NCI-H226 (cell line): ENCODE results near the gene TAPT1.

Source experiments
- DNase-seq: peaks from one replicate; pipeline ENCODE4 v3.0.0-alpha.2; 2015

Gene TAPT1

GRCh38 chr4:16225863-16226815 lies at the start of gene TAPT1:
Gene TAPT1, minus strand, starts transcription at chr4:16226471. Its CDS starts 14 bp downstream, at chr4:16226457.
- DNase-seq: peak; percentile 23

GRCh38 chr4:16271411-16271810 lies 45.1 kb upstream of the TAPT1 start:
- DNase-seq: no peak

- no peak for DNase-seq
These were observed 44.4 kb upstream of the TAPT1 start for GRCh38 chr4:16270454-16271328.

GRCh38 chr4:16269742-16270453 lies 43.6 kb upstream of the TAPT1 start:
- DNase-seq: peak; percentile 94

GRCh38 chr4:16269240-16269639 lies 43.0 kb upstream of the TAPT1 start:
- peak; percentile 12 for DNase-seq

GRCh38 chr4:16268290-16268689 lies 42.0 kb upstream of the TAPT1 start:
- no peak for DNase-seq

GRCh38 chr4:16267639-16268038 lies 41.4 kb upstream of the TAPT1 start:
- DNase-seq: no peak

GRCh38 chr4:16265820-16266219 lies 39.5 kb upstream of the TAPT1 start:
- no peak for DNase-seq

GRCh38 chr4:16264798-16265197 lies 38.5 kb upstream of the TAPT1 start:
- DNase-seq: no peak

- DNase-seq: no peak
These were observed 36.8 kb upstream of the TAPT1 start for GRCh38 chr4:16263056-16263455.

GRCh38 chr4:16262188-16262587 lies 35.9 kb upstream of the TAPT1 start:
- no peak for DNase-seq

GRCh38 chr4:16261313-16261878 lies 35.1 kb upstream of the TAPT1 start:
- DNase-seq: no peak

GRCh38 chr4:16259889-16260246 lies 33.6 kb upstream of the TAPT1 start:
- no peak for DNase-seq

GRCh38 chr4:16259241-16259888 lies 33.1 kb upstream of the TAPT1 start:
- DNase-seq: no peak

GRCh38 chr4:16257611-16258010 lies 31.3 kb upstream of the TAPT1 start:
- no peak for DNase-seq

- DNase-seq: no peak
These were observed 30.1 kb upstream of the TAPT1 start for GRCh38 chr4:16256343-16256742.

GRCh38 chr4:16255730-16256129 lies 29.5 kb upstream of the TAPT1 start:
- no peak for DNase-seq

- DNase-seq: peak; percentile 70
These were observed 27.1 kb upstream of the TAPT1 start for GRCh38 chr4:16253127-16253960.

GRCh38 chr4:16250661-16251365 lies 24.5 kb upstream of the TAPT1 start:
- peak; percentile 77 for DNase-seq

GRCh38 chr4:16248605-16249004 lies 22.3 kb upstream of the TAPT1 start:
- no peak for DNase-seq

- no peak for DNase-seq
These were observed 19.0 kb upstream of the TAPT1 start for GRCh38 chr4:16245241-16245640.
